GM21737 (cell line): ENCODE data around the gene CATSPERE.

Experiments used
- ATAC-seq: cut with Tn5 transposase; IDR thresholded peaks from one replicate; pipeline ENCODE4 v1.9.1; 2021; ENCODE audit warnings: mild to moderate bottlenecking, moderate library complexity; ENCODE audit not compliant: unreplicated experiment

The CATSPERE gene

GRCh38 chr1:244626709-244627108 is 165.6 kb downstream of the CATSPERE start:
- ATAC-seq = no peak

- ATAC-seq = no peak
Measured at GRCh38 chr1:244628789-244629188, 167.7 kb downstream of the CATSPERE start.

GRCh38 chr1:244633140-244633539 is 172.1 kb downstream of the CATSPERE start:
- ATAC-seq = no peak

- no peak for ATAC-seq
Measured at GRCh38 chr1:244634546-244634945, 173.5 kb downstream of the CATSPERE start.

- ATAC-seq = no peak
Measured at GRCh38 chr1:244636488-244637259, 175.6 kb downstream of the CATSPERE start.

GRCh38 chr1:244639561-244639960 is 178.5 kb downstream of the CATSPERE start:
- ATAC-seq = no peak

GRCh38 chr1:244640917-244641316 is 179.8 kb downstream of the CATSPERE start:
- no peak for ATAC-seq

- ATAC-seq = no peak
Measured at GRCh38 chr1:244642526-244642925, 181.5 kb downstream of the CATSPERE start.

GRCh38 chr1:244642988-244643387 is 181.9 kb downstream of the CATSPERE start:
- no peak for ATAC-seq

GRCh38 chr1:244645414-244645813 is 184.3 kb downstream of the CATSPERE start:
- ATAC-seq = no peak

- no peak for ATAC-seq
Measured at GRCh38 chr1:244645890-244646289, 184.8 kb downstream of the CATSPERE start.

GRCh38 chr1:244647819-244648218 is 186.7 kb downstream of the CATSPERE start:
- ATAC-seq = no peak

- ATAC-seq = no peak
Measured at GRCh38 chr1:244651956-244652622, 191.0 kb downstream of the CATSPERE start.

- ATAC-seq = peak; percentile 96
Measured at GRCh38 chr1:244652623-244653438, 191.8 kb downstream of the CATSPERE start, which contains the start of gene DESI2. TSS of gene DESI2 (plus strand) at chr1:244653126. CDS start at chr1:244653314, 188 bp downstream.

GRCh38 chr1:244653439-244654107 is 192.5 kb downstream of the CATSPERE start:
- ATAC-seq = no peak

GRCh38 chr1:244654108-244655038 is 193.3 kb downstream of the CATSPERE start:
- no peak for ATAC-seq

GRCh38 chr1:244655186-244655585 is 194.1 kb downstream of the CATSPERE start:
- no peak for ATAC-seq

GRCh38 chr1:244657421-244657820 is 196.3 kb downstream of the CATSPERE start:
- no peak for ATAC-seq

GRCh38 chr1:244659694-244660093 is 198.6 kb downstream of the CATSPERE start:
- ATAC-seq = no peak

- ATAC-seq = no peak
Measured at GRCh38 chr1:244660595-244660994, 199.5 kb downstream of the CATSPERE start.
